SW 1271 (cell line): Measurements from ENCODE around the gene FOXR1.
A peak's percentile ranks its signal among the peaks of the same experiment; 100 is the strongest.
"Not testable (repeated sequence)": the region's sequence is repeated elsewhere in the genome, so short reads cannot be mapped to it uniquely, and the experiment has no call there.

Experiments
- DNase-seq, 2 experiments: peaks; one replicate each; lab custom pipeline; 2025; lab: John Stamatoyannopoulos, UW

Gene FOXR1

DNA sequence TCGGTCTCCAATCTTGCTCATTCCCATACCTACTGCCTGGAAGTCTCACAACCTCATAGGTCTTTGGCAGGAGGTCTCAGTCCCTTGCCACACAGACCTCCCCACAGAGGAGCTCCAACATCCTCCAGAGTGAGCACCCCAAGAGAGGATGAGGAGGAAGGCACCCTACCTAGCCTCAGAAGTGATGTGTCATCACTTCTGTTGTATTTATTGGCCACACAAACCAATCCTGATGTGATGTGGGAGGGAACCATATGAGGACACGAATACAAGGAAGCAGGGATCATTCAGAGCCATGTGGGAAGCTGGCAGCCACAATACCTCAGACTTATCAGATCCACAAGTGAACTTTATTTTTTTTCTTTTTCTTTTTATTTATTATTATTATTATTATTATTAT lies 24.5 kb upstream of the FOXR1 start:
- DNase-seq: no peak

DNA sequence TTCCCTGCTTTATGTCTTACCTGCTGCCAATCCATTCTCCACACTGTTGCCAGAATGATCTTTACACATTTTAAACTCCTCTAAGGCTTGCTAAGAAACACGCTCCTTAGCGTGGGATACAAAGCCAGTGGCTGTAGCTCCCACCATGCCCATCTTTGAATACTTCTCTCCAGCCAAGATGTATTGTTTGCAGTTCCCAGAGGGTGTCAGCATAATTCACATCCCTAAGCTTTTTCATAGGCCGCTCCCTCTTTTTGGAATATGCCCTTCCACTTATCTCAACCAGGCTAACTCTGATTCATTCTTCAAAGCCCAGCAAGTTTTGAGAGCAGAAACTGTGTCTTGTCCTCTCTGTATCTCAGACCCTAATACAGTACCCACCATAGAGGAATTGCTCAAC lies 23.6 kb upstream of the FOXR1 start:
- DNase-seq: no peak

DNA sequence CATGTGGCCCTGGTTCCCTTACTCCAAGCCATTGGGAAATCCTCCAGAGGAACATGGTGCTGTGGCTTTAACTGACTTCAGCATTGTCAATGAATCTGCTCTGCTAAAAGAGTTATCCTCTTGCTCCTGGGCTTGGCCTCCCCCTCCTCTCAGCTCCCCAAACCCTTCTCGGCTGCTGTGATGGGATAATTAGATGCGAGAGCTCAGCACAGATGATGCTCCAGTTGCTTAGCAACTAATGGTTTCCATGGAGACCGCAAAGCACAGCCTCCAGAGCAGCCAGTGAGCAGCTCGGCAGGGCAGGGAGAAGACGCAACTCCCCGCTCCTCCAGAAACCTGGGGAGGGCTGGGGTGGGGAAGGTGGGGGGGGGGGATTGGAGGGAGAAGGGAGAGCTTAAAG lies 18.3 kb upstream of the FOXR1 start:
- no peak for DNase-seq

DNA sequence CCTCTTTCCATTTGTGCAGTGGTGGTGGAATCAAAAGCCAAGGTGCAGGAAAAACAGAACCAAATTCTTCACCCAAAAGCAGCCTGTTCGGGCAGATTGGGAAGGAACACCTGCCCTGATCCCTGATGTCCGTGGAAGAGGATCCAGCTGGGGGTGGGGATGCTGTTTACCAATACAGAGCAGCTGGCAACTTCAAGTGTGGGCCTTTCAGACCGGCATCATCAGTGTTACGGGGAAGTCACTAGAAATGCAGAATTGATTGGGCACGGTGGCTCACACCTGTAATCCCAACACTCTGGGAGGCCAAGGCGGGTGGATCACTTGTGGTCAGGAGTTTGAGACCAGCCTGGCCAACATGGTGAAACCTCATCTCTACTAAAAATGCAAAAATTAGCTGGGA lies 17.6 kb upstream of the FOXR1 start:
- DNase-seq: not testable (repeated sequence)

DNA sequence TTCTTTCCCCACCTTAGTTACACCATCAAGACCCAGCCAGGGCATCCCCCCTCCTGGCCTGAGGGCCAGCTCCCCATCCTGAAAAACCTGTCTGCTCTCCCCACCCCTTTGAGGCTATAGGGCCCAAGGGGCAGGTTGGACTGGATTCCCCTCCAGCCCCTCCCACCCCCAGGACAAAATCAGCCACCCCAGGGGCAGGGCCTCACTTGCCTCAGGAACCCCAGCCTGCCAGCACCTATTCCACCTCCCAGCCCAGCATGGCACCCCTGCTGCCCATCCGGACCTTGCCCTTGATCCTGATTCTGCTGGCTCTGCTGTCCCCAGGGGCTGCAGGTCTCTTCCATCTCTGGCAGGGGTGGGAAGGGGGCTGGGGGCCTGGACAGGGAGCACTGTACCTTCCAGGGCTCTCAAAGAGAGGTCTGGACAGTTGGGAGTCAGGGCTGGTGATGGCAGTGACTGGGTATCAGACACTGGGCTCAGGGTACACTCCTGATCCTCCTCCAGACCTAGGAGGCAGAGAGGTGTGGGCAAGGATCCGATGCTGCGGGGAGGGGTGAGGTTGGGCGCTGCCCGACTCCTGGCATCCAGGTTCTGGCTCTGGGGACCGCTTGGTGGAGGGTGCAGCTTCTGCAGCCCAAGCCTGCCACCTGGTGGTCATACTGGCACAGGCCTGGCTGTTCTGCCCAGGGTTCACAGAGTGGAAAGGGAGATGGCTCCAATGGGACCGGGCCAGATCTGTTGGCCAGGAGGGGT lies 15.3 kb upstream of the FOXR1 start, which contains the start of gene UPK2:
Gene UPK2, plus strand, starts transcription at position 205 of the 753 bp plus-strand sequence. Its CDS starts 53 bp downstream, at position 258.
- peak; percentile 35 to 78 for DNase-seq

DNA sequence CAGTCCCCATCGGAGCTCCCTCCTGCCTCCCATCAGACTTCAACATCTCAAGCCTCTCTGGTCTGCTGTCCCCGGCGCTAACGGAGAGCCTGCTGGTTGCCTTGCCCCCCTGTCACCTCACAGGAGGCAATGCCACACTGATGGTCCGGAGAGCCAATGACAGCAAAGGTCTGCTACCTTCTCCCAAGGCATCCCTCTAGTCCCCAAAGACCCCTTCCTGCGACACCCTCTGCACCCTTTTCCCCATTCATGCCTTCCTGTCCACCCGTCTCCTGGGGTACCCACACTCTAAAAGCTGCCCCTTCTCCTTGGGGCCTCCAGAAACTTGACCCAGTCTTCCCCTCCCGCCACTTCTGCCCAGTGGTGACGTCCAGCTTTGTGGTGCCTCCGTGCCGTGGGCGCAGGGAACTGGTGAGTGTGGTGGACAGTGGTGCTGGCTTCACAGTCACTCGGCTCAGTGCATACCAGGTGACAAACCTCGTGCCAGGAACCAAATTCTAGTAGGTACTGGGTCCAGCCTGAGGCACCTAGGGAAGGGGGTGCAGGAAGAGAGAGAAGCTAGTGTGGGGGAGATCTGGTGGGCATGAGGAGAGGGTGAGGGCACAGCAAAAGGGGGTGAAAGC lies 14.6 kb upstream of the FOXR1 start:
- DNase-seq: no peak

DNA sequence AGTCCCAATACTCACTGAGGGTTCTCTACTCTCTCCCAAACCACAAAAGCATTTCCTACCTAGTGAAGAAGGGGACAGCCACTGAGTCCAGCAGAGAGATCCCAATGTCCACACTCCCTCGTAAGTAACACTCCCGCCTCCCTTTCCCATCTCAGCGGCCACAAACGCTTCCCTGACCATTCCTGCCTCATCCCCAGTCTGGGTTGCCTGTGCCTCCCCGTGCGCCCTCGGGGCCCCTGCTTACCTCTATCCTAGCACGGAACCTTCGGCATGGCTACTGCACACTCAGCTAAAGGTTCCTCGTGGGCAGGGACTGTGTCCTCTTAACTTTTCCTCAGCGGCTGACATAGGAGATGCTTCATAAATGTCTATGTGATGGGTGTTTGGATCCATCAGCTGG lies 14.0 kb upstream of the FOXR1 start:
- no peak for DNase-seq

DNA sequence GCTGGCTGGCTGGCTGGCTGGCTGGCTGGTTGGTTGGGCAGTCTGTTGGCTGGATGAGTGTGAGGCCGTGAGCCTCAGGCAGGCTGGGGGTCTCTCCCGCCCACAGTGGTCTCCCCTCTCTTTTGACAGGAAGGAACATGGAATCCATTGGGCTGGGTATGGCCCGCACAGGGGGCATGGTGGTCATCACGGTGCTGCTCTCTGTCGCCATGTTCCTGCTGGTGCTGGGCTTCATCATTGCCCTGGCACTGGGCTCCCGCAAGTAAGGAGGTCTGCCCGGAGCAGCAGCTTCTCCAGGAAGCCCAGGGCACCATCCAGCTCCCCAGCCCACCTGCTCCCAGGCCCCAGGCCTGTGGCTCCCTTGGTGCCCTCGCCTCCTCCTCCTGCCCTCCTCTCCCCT lies 13.6 kb upstream of the FOXR1 start:
- no peak for DNase-seq

DNA sequence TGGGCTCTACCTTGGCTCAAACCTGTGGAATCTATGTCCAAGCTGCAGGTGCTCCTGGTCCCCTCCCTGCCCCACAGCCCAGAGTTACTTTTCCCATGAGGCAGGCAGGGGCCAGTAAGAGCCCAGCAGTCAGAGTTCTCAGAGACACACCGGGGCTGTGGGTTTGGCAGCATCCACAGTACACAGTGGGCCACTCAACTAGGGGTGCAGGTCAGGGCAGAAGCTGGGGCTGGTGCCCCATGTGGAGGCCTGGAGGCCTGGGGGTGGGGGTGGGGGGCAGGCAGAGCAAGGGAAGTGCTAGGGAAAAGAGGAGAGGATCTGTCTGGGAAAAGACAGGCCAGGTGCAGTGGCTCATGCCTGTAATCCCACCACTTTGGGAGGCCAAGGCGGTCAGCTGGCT lies 13.0 kb upstream of the FOXR1 start:
- DNase-seq: no peak

DNA sequence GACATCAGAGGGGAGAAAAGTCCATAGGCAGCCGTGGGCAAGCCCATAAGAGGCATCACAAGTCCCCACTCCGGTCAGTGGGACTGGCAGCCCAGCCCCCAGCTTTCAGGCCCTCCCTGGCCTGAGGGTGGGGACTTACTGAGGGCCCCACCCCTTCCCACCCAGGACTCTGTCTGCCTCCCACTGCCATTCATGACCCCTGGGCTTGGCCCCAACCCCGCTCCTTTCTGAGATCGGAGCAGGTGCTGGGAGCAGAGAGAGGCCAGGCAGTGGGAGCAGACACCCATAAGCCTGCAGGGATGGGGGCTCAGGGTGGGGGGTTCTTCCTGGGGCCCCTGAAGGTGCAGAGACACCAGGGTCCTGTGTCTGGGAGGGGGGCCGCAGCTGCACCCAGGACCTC lies 10.4 kb upstream of the FOXR1 start:
- no peak for DNase-seq

DNA sequence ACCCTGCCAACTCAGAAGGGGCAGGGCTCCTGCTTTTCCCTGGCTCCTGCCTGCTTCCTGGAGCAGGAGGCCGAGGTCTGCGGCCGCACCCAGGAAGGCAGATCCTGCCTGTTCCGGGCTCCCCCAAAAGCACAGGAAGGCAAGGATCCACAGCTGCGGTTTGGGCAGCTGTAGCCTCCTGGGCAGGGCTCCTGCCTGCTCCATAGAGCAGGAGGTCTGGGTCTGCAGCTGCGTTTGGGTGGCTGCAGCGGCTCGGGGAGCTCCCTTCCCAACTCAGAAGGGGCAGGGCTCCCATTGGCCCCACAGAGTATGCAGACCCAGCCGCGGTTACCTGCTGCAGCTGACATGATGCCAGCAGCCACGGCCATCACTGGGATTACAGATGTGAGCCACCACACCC lies 10.0 kb upstream of the FOXR1 start:
- no peak for DNase-seq

DNA sequence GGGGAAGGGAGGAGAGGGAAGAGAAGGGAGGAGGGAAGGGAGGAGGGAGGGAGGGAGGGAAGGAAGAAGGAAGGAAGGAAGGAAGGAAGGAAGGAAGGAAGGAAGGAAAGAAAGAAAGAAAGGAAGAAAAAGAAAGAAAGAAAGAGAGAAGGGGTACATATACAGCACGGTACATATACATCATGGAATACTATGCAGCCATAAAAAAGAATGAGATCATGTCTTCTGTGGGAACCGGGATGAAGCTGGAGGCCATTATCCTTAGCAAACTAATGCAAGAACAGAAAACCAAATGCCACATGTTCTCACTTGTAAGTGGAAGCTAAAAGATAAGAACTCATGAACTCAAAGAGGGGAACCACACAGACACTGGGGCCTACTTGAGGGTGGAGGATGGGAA lies 2.1 kb upstream of the FOXR1 start:
- not testable (repeated sequence) for DNase-seq

DNA sequence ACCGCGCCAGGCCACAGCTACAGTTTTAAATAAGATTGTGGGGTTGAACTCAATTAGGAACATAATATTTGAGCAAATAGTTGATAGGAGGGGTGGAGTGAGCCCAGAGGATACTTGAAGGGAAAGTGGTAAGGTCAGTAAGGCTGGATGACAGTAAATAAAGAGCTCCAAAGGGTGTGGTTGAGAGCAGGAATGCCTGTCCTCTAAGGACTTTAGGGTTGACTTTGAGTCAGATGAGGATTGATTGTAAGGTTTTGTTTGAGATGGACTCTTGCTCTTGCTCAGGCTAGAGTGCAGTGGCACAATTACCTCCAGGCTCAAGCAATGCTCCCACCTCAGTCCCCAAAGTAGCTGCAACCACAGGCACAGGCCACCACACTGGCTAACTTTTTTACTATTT lies 2.4 kb downstream of the FOXR1 start:
- DNase-seq: no peak

DNA sequence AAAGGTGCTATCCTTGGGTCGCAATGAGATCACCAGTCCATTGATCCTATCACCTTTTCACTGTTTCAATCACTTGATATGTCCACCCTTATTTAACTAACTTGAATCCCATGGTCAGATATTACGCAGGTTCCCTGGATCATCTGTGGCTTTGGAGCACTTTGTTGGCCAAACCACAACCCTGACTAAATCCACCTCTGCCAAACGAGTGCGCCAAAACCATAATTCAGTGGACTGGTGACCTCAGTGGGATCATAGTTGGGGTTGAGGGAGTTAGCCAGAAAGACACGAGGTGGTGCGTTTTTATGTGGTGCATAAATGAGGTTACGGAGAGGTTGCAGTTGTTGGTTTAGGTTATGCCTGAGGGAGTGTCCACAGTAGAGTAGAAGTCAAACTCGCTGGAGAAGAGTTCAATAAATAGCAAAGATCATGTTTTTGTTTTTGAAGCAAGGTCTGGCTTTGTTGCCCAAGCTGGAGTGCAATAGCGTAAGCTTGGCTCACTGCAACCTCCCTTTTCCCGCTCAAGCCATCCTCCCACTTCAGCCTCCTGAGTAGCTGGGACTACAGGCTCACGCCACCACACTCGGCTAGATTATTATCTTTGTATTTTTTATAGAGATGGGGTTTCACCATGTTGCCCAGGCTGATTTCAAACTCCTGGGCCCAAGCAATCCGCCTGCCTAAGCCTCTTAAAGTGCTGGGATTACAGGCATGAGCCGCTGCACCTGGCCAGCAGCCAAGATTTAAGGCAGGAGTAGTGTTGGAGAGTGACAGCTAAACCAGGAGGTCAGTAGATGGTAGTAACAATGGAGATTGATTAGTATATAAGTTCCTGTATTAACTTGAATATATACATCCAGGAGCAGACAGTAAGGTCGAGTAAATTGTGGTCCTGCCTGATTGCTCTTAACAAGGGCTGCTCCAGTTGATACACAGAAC lies 4.5 kb downstream of the FOXR1 start:
- no peak for DNase-seq

DNA sequence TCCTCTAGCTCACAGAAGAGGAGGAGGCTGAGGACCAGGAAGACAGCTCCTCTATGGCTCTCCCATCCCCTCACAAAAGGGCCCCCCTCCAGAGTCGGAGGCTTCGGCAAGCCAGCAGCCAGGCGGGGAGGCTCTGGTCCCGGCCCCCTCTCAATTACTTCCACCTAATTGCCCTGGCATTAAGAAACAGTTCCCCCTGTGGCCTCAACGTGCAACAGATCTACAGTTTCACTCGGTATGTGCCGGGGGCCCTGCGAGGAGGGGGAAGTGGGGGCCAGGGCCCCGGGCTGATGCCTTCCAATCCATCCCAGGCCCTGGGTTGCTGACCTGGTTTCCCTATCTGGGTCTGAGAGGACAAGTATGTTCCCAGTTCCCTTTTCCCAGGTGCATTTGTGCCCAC lies 7.9 kb downstream of the FOXR1 start:
- DNase-seq: no peak

DNA sequence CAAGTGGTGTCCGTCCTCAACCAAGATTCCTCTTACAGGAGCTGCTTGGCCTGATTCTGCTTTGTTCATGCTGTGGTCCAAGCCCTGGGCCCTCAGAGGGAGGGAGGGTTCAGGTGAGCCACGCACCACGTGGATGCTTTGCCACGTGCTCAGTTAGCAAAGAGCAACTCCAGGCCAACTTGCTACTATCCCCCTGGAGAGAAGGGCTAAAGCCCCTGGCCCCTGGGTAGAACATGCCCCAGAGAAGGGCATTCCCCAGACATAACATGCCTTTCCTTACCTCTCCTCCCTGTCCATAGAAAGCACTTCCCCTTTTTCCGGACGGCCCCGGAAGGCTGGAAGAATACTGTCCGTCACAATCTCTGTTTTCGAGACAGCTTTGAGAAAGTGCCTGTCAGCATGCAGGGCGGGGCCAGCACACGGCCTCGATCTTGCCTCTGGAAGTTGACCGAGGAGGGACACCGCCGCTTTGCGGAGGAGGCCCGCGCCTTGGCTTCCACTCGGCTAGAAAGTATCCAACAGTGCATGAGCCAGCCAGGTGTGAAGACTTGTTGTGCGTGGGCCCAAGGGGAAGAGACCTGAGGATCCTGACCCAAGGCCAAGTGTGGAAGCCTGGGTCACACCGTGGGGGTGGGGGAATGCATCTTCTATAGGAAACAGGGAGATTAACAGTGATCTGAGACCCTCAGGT lies 8.8 kb downstream of the FOXR1 start:
- DNase-seq: no peak

DNA sequence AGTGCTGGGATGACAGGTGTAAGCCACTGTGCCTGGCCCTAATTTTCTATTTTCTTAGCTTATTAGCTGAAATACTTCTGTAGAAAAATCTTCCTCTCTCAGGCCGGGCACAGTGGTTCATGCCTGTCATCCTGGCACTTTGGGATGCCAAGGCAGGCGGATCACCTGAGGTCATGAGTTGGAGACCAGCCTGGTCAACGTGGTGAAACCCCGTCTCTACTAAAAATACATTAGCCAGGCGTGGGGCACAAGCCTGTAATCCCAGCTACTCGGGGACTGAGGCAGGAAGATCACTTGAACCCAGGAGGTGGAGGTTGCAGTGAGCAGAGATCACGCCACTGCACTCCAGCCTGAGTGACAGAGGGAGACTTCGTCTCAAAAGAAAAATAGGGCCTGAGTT lies 12.8 kb downstream of the FOXR1 start:
- not testable (repeated sequence) for DNase-seq

DNA sequence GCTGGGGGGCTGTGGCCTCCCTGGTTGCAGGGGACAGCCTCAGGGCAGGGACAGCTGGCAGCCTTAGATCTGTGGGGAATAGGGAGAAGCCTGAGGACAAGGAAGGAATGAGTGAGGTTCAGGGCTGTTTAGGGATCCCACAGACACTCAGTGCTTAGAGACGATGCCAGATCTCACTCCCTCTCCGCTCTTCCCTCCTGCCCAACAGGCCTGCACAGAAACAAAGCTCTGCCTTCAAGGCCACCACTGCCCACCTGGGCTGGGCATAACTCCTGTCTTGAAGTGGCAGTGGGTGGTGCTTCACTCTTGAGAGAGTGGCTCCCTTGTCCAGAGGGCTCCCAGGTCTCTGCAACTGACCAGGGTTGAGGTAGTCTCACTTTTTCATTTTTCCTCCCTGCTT lies 13.3 kb downstream of the FOXR1 start:
- DNase-seq: no peak

DNA sequence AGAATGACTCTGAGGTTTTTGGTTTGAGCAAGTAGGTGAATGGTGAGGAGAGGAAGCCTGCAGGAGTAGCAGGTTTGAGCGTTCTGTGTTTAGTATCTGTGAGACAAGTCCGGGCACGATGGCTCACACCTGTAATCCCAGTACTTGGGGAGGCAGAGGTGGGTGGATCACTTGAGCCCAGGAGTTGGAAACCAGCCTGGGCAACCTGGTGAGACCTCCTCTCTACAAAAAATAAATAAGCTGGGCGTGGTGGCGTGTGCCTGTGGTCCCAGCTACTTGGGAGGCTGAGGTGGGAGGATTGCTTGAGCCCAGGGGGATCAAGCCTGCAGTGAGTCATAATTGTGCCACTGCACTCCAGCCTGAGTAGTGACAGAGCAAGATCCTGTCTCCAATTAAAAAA lies 16.7 kb downstream of the FOXR1 start:
- no peak for DNase-seq

DNA sequence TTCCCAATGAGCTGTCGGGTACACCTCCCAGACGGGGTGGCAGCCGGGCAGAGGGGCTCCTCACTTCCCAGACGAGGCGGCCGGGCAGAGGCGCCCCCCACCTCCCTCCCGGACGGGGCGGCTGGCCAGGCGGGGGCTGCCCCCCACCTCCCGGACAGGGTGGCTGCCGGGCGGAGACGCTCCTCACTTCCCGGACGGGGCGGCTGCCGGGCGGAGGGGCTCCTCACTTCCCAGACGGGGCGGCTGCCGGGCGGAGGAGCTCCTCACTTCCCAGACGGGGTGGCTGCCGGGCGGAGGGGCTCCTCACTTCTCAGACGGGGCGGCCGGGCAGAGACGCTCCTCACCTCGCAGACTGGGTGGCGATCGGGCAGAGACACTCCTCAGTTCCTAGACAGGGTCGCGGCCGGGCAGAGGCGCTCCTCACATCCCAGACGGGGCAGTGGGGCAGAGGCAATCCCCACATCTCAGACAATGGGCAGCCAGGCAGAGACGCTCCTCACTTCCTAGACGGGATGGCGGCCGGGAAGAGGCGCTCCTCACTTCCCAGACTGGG lies 20.0 kb downstream of the FOXR1 start:
- not testable (repeated sequence) for DNase-seq

DNA sequence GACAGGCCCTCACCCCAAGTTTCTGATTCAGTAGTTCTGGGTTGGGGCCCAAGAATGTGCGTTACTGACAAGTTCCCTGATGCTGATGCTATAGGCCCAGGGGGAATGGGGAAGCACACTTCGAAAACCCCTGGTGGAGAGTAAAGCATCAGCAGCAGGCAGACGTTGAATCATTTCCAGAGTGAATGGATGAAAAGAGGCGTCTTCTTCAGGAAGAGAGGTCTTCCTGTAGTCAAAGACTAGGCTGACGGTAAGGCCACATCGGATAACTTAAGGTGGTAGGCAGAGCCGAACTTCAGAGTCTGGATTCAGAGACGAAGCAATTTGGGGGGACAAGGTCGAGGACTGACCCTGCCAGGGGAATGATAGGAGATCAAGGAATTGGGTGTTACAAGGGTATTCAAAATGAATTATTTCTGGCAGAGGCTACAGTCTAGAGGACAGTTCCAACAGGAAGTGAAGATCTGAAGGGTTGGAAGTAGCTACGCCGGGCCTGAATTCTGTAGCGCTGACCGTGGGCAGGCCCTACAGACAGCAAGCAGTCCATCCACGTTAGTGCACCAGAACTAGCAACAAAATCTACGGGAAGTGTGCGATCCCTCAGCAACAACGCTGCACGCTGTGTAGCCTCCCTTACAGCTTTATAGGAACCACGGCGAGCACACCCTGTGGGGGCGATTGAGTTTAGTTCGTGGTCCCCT lies 25.5 kb downstream of the FOXR1 start:
- no peak for DNase-seq
